Measurements from ENCODE around the gene NDUFA5. TPM values are rescaled to one million over a fixed set of nuclear protein-coding genes. Genes with fewer than 3 reads are reported as not detected.

NDUFA5 gene
- total and polyA plus RNA-seq, 2 donors from 2014 or later: 115 to 189 TPM

DNA sequence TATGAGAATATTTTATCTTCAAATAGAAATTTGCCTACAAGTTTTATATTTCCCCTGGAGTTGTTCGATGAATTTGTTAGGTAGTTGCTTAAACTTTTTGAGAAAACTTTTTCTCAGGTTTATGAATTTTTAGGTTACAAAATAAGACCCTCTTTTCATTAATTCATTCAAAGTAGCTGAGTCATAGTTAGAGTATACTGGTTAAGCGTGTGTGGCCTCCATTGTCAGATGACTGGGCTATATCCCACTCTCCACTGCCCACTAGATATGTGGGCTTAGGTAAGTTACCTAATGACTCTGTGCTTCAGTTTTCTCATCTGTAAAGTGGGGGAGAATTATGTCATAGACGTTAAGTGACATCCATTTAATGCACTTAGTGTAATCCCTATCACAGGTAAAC is 45.0 kb upstream of the NDUFA5 start:
- no peak overlapping the region for H3K9ac ChIP-seq (ENCODE audit: low read length in 3 of 3)
- no peak overlapping the region for H3K27ac ChIP-seq (ENCODE audit: low read depth in 2 of 2, low read length in 2 of 2)
- no peak overlapping the region for H3K4me3 ChIP-seq (ENCODE audit: low read length in 3 of 3)
- intact Hi-C loops (cut with DNase I): no loop called here
- H3K36me3 ChIP-seq (ENCODE audit: control insufficient read depth in 2 of 3, insufficient read depth in 3 of 3, low read length in 3 of 3): no peaks in the 10 kb centered on the region
- FAIRE-seq (no peak), DNase-seq (no peak)
- no peaks in the 10 kb centered on the region for H3K9me3 ChIP-seq (ENCODE audit: control insufficient read depth in 2 of 3, insufficient read depth in 1 of 3, low read length in 3 of 3)
- no peaks in the 10 kb centered on the region for H3K27me3 ChIP-seq (ENCODE audit: control insufficient read depth, insufficient read depth, low read length)
- no peaks in the 10 kb centered on the region for H3K4me1 ChIP-seq (ENCODE audit: control insufficient read depth in 2 of 3, insufficient read depth in 2 of 3, low read depth in 1 of 3, low read length in 3 of 3)
- TF ChIP-seq, protein P1, sequence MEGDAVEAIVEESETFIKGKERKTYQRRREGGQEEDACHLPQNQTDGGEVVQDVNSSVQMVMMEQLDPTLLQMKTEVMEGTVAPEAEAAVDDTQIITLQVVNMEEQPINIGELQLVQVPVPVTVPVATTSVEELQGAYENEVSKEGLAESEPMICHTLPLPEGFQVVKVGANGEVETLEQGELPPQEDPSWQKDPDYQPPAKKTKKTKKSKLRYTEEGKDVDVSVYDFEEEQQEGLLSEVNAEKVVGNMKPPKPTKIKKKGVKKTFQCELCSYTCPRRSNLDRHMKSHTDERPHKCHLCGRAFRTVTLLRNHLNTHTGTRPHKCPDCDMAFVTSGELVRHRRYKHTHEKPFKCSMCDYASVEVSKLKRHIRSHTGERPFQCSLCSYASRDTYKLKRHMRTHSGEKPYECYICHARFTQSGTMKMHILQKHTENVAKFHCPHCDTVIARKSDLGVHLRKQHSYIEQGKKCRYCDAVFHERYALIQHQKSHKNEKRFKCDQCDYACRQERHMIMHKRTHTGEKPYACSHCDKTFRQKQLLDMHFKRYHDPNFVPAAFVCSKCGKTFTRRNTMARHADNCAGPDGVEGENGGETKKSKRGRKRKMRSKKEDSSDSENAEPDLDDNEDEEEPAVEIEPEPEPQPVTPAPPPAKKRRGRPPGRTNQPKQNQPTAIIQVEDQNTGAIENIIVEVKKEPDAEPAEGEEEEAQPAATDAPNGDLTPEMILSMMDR (IDR thresholded peaks at IDR 0.05; ENCODE audit: borderline replicate concordance, extremely low read depth, insufficient read depth): no peak

DNA sequence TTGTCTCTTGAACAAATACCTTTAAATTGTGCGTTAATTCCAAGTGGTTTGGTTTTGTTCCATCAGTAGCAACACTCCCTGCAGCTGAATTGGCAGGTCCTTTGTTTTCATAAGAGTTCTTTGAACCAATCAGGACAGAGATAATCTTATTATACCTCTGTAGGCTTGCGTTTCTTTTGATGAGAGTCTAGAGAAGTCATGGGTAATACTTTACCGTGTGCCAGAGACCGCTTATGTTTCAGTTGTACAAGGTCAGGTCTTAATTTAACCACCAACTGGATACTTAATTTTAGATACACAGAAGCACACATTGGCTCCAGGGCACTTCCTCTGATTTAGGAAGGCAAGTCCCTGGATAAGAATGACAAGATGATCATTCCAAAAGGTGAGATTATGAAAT is 43.9 kb upstream of the NDUFA5 start, which contains the start of gene ASB15:
Gene ASB15 (plus strand): TSS at position 292 of the 400 bp plus-strand sequence. CDS start 12,682 bp downstream, outside the sequence.
- Histone ChIP-seq H3K27ac (ENCODE audit: low read depth in 2 of 2, low read length in 2 of 2) (no peak within 1 kb of the TSS), H3K36me3 (ENCODE audit: control insufficient read depth in 2 of 3, insufficient read depth in 3 of 3, low read length in 3 of 3) (no peaks in the 10 kb centered on the region), H3K4me1 (ENCODE audit: control insufficient read depth in 2 of 3, insufficient read depth in 2 of 3, low read depth in 1 of 3, low read length in 3 of 3) (no peaks in the 10 kb centered on the region), H3K4me3 (ENCODE audit: low read length in 3 of 3) (no peak within 1 kb of the TSS), H3K9me3 (ENCODE audit: control insufficient read depth in 2 of 3, insufficient read depth in 1 of 3, low read length in 3 of 3) (no peaks in the 10 kb centered on the region), H3K9ac (ENCODE audit: low read length in 3 of 3) (no peak within 1 kb of the TSS), H3K27me3 (ENCODE audit: control insufficient read depth, insufficient read depth, low read length) (no peaks in the 10 kb centered on the region)
- TF ChIP-seq, protein P1 (IDR thresholded peaks at IDR 0.05; ENCODE audit: borderline replicate concordance, extremely low read depth, insufficient read depth): no peak
- intact Hi-C loops (cut with DNase I): no loop called here
- FAIRE-seq (no peak), DNase-seq (no peak)

DNA sequence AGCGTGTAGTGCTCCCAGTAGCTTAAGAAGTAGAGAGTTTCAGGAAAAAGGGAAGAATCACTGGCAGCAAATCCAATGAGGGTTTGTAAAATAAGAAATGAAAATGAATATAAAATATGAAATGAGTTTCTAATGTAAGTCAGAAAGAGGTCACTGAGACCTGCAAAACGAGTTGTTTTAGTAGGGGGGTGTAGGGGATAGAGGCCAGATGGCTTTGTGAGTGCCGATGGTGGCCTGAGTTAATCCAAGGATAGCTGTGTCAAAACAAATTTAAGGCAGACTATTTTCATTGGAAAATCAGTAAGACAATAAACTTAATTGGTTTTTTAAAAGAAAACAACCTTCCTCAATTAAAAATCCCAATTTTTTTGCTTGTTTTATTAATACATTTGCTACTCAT is 43.3 kb upstream of the NDUFA5 start:
- TF ChIP-seq, protein P1 (IDR thresholded peaks at IDR 0.05; ENCODE audit: borderline replicate concordance, extremely low read depth, insufficient read depth): no peak
- Histone ChIP-seq H3K4me3 (ENCODE audit: low read length in 3 of 3) (no peak overlapping the region), H3K36me3 (ENCODE audit: control insufficient read depth in 2 of 3, insufficient read depth in 3 of 3, low read length in 3 of 3) (no peaks in the 10 kb centered on the region), H3K27ac (ENCODE audit: low read depth in 2 of 2, low read length in 2 of 2) (no peak overlapping the region), H3K9ac (ENCODE audit: low read length in 3 of 3) (no peak overlapping the region), H3K9me3 (ENCODE audit: control insufficient read depth in 2 of 3, insufficient read depth in 1 of 3, low read length in 3 of 3) (no peaks in the 10 kb centered on the region), H3K4me1 (ENCODE audit: control insufficient read depth in 2 of 3, insufficient read depth in 2 of 3, low read depth in 1 of 3, low read length in 3 of 3) (no peaks in the 10 kb centered on the region), H3K27me3 (ENCODE audit: control insufficient read depth, insufficient read depth, low read length) (no peaks in the 10 kb centered on the region)
- no peak for DNase-seq
- intact Hi-C loops (cut with DNase I): no loop called here
- no peak for FAIRE-seq

DNA sequence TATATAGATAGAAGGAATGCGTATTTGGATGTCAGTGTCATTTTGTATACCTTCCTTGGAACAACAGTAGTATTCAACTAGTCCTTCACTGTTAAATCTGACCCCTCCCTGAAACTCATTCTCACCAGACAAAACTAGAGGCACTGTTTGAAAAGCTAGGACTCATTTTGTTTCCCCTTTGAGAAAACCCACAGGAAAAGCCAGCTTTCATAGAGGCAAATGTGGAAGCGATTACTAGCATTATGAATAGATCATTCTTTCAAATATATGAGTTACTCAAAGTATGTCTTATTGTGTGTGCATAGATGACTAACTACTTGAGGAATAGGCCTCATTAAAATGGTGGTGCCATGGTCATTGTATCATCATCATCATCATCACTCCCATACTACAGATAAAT is 42.1 kb upstream of the NDUFA5 start:
- FAIRE-seq (no peak), DNase-seq (no peak)
- no peaks in the 10 kb centered on the region for H3K36me3 ChIP-seq (ENCODE audit: control insufficient read depth in 2 of 3, insufficient read depth in 3 of 3, low read length in 3 of 3)
- TF ChIP-seq, protein P1 (IDR thresholded peaks at IDR 0.05; ENCODE audit: borderline replicate concordance, extremely low read depth, insufficient read depth): no peak
- no peaks in the 10 kb centered on the region for H3K9me3 ChIP-seq (ENCODE audit: control insufficient read depth in 2 of 3, insufficient read depth in 1 of 3, low read length in 3 of 3)
- H3K4me1 ChIP-seq (ENCODE audit: control insufficient read depth in 2 of 3, insufficient read depth in 2 of 3, low read depth in 1 of 3, low read length in 3 of 3): no peaks in the 10 kb centered on the region
- H3K4me3 ChIP-seq (ENCODE audit: low read length in 3 of 3): no peak overlapping the region
- no peak overlapping the region for H3K27ac ChIP-seq (ENCODE audit: low read depth in 2 of 2, low read length in 2 of 2)
- intact Hi-C loops (cut with DNase I): no loop called here
- no peak overlapping the region for H3K9ac ChIP-seq (ENCODE audit: low read length in 3 of 3)
- no peaks in the 10 kb centered on the region for H3K27me3 ChIP-seq (ENCODE audit: control insufficient read depth, insufficient read depth, low read length)

All from kidney (tissue), 14 donors.